Astrocyte (in vitro differentiated cells and primary cell): Measurements from ENCODE around the gene IL1RAPL2. TPM values are rescaled to one million over a fixed set of nuclear protein-coding genes. Genes with fewer than 3 reads are reported as not detected.

Experiments
- DNase-seq: peaks from one replicate; pipeline ENCODE4 v3.0.0-alpha.2; 2010; ENCODE audit warnings: low read depth
- FAIRE-seq: peaks from 2 replicates; lab custom pipeline; 2011; peaks lifted over from hg19 to GRCh38; lab: Jason Lieb, UNC
- H2AFZ ChIP-seq: 2 replicates; pipeline ENCODE4 v1.6.0; 2012; ENCODE audit warnings: low read depth, low read length, inconsistent platforms
- H3K27ac ChIP-seq: 2 replicates; pipeline ENCODE4 v1.5.1; 2011; ENCODE audit warnings: low read depth, low read length, inconsistent platforms
- H3K27me3 ChIP-seq: 2 replicates; pipeline ENCODE4 v1.6.0; 2011; ENCODE audit warnings: low read length, inconsistent platforms; ENCODE audit not compliant: insufficient read depth
- H3K36me3 ChIP-seq: 2 replicates; pipeline ENCODE4 v1.5.1; 2011; ENCODE audit warnings: low read length, inconsistent platforms; ENCODE audit not compliant: insufficient read depth
- H3K4me1 ChIP-seq: 2 replicates; pipeline ENCODE4 v1.5.1; 2011; ENCODE audit warnings: low read length, inconsistent platforms; ENCODE audit not compliant: insufficient read depth
- H3K4me2 ChIP-seq: 2 replicates; pipeline ENCODE4 v1.6.0; 2012; ENCODE audit warnings: low read length, inconsistent platforms
- H3K4me3 ChIP-seq: 2 replicates; pipeline ENCODE4 v1.5.1; 2011; ENCODE audit warnings: low read depth, mild to moderate bottlenecking, low read length, inconsistent platforms; ENCODE audit not compliant: insufficient read depth
- H3K79me2 ChIP-seq: 2 replicates; pipeline ENCODE4 v1.6.0; 2012; ENCODE audit warnings: mild to moderate bottlenecking, low read length, inconsistent platforms; ENCODE audit not compliant: insufficient read depth
- H3K9ac ChIP-seq: 2 replicates; pipeline ENCODE4 v1.6.0; 2012; ENCODE audit warnings: mild to moderate bottlenecking, low read length, inconsistent platforms
- H3K9me3 ChIP-seq: 2 replicates; pipeline ENCODE4 v1.5.1; 2012; ENCODE audit warnings: low read depth, mild to moderate bottlenecking, low read length, inconsistent platforms; ENCODE audit not compliant: insufficient read depth
- H4K20me1 ChIP-seq: 2 replicates; pipeline ENCODE4 v1.6.0; 2012; ENCODE audit warnings: low read length, inconsistent platforms; ENCODE audit not compliant: insufficient read depth
- H3K27ac Mint-ChIP-seq: one replicate; pipeline ENCODE4 v1.8.0; 2021; ENCODE audit warnings: mild to moderate bottlenecking, mixed read lengths; ENCODE audit not compliant: unreplicated experiment
- H3K27me3 Mint-ChIP-seq: one replicate; pipeline ENCODE4 v1.8.0; 2021; ENCODE audit warnings: low read depth, mixed read lengths; ENCODE audit not compliant: unreplicated experiment
- H3K36me3 Mint-ChIP-seq: one replicate; pipeline ENCODE4 v1.8.0; 2021; ENCODE audit warnings: low read depth, mixed read lengths; ENCODE audit not compliant: unreplicated experiment
- H3K4me1 Mint-ChIP-seq: one replicate; pipeline ENCODE4 v1.8.0; 2021; ENCODE audit warnings: low read depth, mixed read lengths; ENCODE audit not compliant: unreplicated experiment
- H3K4me3 Mint-ChIP-seq: one replicate; pipeline ENCODE4 v1.8.0; 2021; ENCODE audit warnings: mild to moderate bottlenecking, moderate library complexity, mixed read lengths; ENCODE audit not compliant: unreplicated experiment
- H3K9me3 Mint-ChIP-seq: one replicate; pipeline ENCODE4 v1.8.0; 2021; ENCODE audit warnings: mild to moderate bottlenecking, mixed read lengths; ENCODE audit not compliant: unreplicated experiment
- EZH2 ChIP-seq: IDR thresholded peaks from 2 replicates; pipeline ENCODE4 v1.6.1; 2012; ENCODE audit warnings: mild to moderate bottlenecking, low read length, inconsistent platforms; ENCODE audit not compliant: insufficient read depth
- total RNA-seq: library from RNA; stranded (reverse); gene quantifications from 2 replicates; pipeline ENCODE4 v1.2.1, GENCODE V29; 2021
- TF ChIP-seq, protein P1 (sequence below): IDR thresholded peaks from 2 replicates; pipeline ENCODE4 v1.5.1; 2011; ENCODE audit warnings: low read depth, mild to moderate bottlenecking, inconsistent platforms, low read length, moderate library complexity; ENCODE audit not compliant: insufficient read depth

IL1RAPL2 gene
- total RNA-seq, 1 donor from 2014 or later: 0.16 TPM

DNA sequence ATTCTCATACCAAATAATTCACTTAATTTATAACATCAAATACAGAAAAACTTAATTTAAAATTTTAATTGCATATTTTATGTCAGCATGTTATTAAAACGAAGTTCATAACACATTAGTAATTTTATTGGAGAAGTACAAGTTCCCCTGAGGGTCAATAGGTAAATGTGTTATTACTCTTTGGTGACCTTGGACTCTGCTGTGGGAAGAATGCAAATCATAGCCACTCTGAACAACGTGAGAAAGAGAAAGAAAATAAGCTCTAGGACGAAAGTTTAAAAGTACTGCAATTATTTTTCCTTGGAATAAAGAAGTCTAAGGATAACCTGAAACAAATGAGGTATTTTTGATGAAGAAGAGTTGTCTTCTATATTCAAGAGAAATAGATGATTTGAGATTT, 115.2 kb downstream of the IL1RAPL2 start:
- H3K4me3 Mint-ChIP-seq: no peak overlapping the region

DNA sequence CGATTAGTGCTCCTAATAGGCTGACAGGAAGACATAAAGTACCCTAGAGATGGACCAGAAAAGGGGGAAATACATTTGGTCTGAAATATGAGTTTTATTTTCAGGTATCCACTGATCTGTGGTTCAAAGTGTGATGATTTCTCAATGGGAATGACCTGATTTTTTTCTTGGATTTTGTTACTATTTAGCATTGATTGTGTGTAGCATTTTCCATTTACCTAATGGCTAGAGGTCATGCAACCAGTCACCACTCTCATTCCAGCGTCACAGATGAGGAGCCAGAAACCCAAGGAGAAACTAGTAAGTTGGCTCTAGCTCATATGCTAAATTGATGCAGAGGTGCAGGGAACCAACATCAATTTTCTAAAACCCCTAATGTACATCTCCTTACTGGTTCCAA, 118.1 kb downstream of the IL1RAPL2 start:
- H3K9ac ChIP-seq: no peak overlapping the region
- no peaks in the 10 kb centered on the region for H3K9me3 Mint-ChIP-seq
- DNase-seq (no peak), FAIRE-seq (no peak)
- no peak overlapping the region for H3K4me2 ChIP-seq
- H3K4me1 ChIP-seq: no peaks in the 10 kb centered on the region
- TF ChIP-seq EZH2: no peak
- TF ChIP-seq, protein P1, sequence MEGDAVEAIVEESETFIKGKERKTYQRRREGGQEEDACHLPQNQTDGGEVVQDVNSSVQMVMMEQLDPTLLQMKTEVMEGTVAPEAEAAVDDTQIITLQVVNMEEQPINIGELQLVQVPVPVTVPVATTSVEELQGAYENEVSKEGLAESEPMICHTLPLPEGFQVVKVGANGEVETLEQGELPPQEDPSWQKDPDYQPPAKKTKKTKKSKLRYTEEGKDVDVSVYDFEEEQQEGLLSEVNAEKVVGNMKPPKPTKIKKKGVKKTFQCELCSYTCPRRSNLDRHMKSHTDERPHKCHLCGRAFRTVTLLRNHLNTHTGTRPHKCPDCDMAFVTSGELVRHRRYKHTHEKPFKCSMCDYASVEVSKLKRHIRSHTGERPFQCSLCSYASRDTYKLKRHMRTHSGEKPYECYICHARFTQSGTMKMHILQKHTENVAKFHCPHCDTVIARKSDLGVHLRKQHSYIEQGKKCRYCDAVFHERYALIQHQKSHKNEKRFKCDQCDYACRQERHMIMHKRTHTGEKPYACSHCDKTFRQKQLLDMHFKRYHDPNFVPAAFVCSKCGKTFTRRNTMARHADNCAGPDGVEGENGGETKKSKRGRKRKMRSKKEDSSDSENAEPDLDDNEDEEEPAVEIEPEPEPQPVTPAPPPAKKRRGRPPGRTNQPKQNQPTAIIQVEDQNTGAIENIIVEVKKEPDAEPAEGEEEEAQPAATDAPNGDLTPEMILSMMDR: no peak
- no peaks in the 10 kb centered on the region for H3K27me3 Mint-ChIP-seq
- no peak overlapping the region for H3K27ac Mint-ChIP-seq
- H3K9me3 ChIP-seq: no peaks in the 10 kb centered on the region
- no peaks in the 10 kb centered on the region for H4K20me1 ChIP-seq
- peaks cover 3% of the 10 kb centered on the region for H3K4me1 Mint-ChIP-seq
- H3K27me3 ChIP-seq: no peaks in the 10 kb centered on the region
- no peaks in the 10 kb centered on the region for H3K36me3 Mint-ChIP-seq
- no peaks in the 10 kb centered on the region for H3K36me3 ChIP-seq
- H3K4me3 ChIP-seq: no peak overlapping the region
- H2AFZ ChIP-seq: no peak overlapping the region
- H3K79me2 ChIP-seq: no peaks in the 10 kb centered on the region
- no peak overlapping the region for H3K4me3 Mint-ChIP-seq
- H3K27ac ChIP-seq: no peak overlapping the region

More for the DNA sequence above, 115.2 kb downstream of the IL1RAPL2 start:
- no peak overlapping the region for H3K27ac ChIP-seq
- Mint-ChIP-seq H3K4me1 (peaks cover 3% of the 10 kb centered on the region), H3K9me3 (no peaks in the 10 kb centered on the region), H3K36me3 (no peaks in the 10 kb centered on the region), H3K27me3 (no peaks in the 10 kb centered on the region), H3K27ac (no peak overlapping the region)
- no peaks in the 10 kb centered on the region for H3K79me2 ChIP-seq
- H3K9me3 ChIP-seq: no peaks in the 10 kb centered on the region
- FAIRE-seq (no peak), DNase-seq (no peak)
- H3K4me2 ChIP-seq: no peak overlapping the region
- H3K4me3 ChIP-seq: no peak overlapping the region
- no peak overlapping the region for H3K9ac ChIP-seq
- no peak overlapping the region for H2AFZ ChIP-seq
- no peaks in the 10 kb centered on the region for H3K36me3 ChIP-seq
- H4K20me1 ChIP-seq: no peaks in the 10 kb centered on the region
- TF ChIP-seq, protein P1: no peak
- TF ChIP-seq EZH2: no peak
- no peaks in the 10 kb centered on the region for H3K27me3 ChIP-seq
- H3K4me1 ChIP-seq: no peaks in the 10 kb centered on the region

DNA sequence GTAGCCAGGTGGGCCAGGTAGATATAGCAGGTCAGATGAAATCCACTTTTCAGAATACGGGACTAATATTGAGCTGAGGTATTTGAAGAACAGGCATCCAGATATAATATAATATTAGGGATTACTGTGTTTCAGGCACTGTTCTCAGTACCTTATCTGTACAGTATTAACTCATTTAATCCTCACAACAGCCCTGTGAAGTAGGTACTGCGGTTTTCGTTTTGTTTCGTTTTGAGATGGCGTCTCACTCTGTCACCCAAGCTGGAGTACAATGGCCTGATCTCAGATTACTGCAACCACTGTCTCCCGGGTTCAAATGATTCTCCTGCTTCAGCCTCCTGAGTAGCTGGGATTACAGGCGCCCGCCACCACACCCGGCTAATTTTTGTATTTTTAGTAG, 129.6 kb downstream of the IL1RAPL2 start:
- DNase-seq (no peak), FAIRE-seq (no peak)
- Histone ChIP-seq H3K9ac (no peak overlapping the region), H3K27me3 (no peaks in the 10 kb centered on the region), H3K27ac (no peak overlapping the region), H3K79me2 (no peaks in the 10 kb centered on the region), H3K4me3 (no peak overlapping the region), H3K4me1 (no peaks in the 10 kb centered on the region), H3K9me3 (no peaks in the 10 kb centered on the region), H3K36me3 (no peaks in the 10 kb centered on the region), H3K4me2 (no peak overlapping the region), H4K20me1 (no peaks in the 10 kb centered on the region), H2AFZ (no peak overlapping the region)
- TF ChIP-seq, protein P1: no peak
- no peak for TF ChIP-seq EZH2
- no peak overlapping the region for H3K27ac Mint-ChIP-seq
- H3K36me3 Mint-ChIP-seq: no peaks in the 10 kb centered on the region
- H3K27me3 Mint-ChIP-seq: no peaks in the 10 kb centered on the region
- no peaks in the 10 kb centered on the region for H3K4me1 Mint-ChIP-seq
- no peaks in the 10 kb centered on the region for H3K9me3 Mint-ChIP-seq
- no peak overlapping the region for H3K4me3 Mint-ChIP-seq
